Measurements from ENCODE around the gene SEPTIN3. TPM values are rescaled to one million over a fixed set of nuclear protein-coding genes. Genes with fewer than 3 reads are reported as not detected.

The SEPTIN3 gene
- total and polyA plus RNA-seq, 9 donors: 0.67 to 2.0 (median 0.89) TPM

DNA sequence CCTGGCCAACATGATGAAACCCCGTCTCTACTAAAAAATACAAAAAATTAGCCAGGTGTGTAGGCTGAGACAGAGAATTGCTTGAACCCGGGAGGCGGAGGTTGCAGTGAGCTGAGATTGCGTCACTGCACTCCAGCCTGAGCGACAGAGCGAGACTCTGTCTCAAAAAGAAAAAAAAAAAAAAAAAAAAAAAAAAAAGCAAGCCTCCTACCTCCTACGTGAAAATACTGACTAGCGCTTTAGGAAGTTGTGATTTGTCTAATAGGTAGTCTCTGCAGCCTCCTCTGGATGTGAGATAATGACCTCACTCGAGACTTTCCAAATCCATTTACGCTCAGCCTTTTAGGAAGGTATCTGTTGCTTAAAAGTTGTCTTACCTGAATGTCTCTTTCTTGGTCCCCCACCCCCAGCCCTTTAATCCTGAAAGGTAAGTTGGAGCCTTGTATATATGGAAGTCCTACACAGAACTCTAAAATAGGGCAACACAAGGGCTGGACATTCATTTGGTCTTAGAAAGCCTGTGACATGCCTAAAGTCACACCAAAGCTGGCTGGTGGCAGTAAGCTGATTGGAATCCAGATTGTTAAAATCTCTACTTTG lies 5.5 kb downstream of the SEPTIN3 start:
- Histone ChIP-seq H3K4me1 (ENCODE audit: control insufficient read depth, insufficient read depth, low read length) (peaks cover 9% of the 10 kb centered on the region), H3K27me3 (ENCODE audit: control insufficient read depth, insufficient read depth, low read length) (peaks cover 56% of the 10 kb centered on the region), H3K9me3 (replicated peaks; ENCODE audit: control insufficient read depth, low read depth, low read length) (no peaks in the 10 kb centered on the region), H3K36me3 (ENCODE audit: control insufficient read depth, insufficient read depth, low read length) (no peaks in the 10 kb centered on the region), H3K27ac (ENCODE audit: low read length) (no peak overlapping the region), H3K4me3 (ENCODE audit: low read length) (no peak overlapping the region)
- WGBS (ENCODE audit: insufficient coverage): no CpG with 5 or more reads among the region's 10 CpGs
- no peak for DNase-seq

- DNase-seq: no peak
- WGBS (ENCODE audit: insufficient coverage): 61% methylated on average over 11 of the region's 12 CpGs
- H3K27me3 ChIP-seq (ENCODE audit: control insufficient read depth, insufficient read depth, low read length): peaks cover 57% of the 10 kb centered on the region
- H3K36me3 ChIP-seq (ENCODE audit: control insufficient read depth, insufficient read depth, low read length): no peaks in the 10 kb centered on the region
- H3K4me3 ChIP-seq (ENCODE audit: low read length): no peak overlapping the region
- no peaks in the 10 kb centered on the region for H3K9me3 ChIP-seq (replicated peaks; ENCODE audit: control insufficient read depth, low read depth, low read length)
- no peak overlapping the region for H3K27ac ChIP-seq (ENCODE audit: low read length)
- H3K4me1 ChIP-seq (ENCODE audit: control insufficient read depth, insufficient read depth, low read length): peaks cover 9% of the 10 kb centered on the region
These were observed 6.2 kb downstream of the SEPTIN3 start for GRCh38 chr22:41975299-41976069.

DNA sequence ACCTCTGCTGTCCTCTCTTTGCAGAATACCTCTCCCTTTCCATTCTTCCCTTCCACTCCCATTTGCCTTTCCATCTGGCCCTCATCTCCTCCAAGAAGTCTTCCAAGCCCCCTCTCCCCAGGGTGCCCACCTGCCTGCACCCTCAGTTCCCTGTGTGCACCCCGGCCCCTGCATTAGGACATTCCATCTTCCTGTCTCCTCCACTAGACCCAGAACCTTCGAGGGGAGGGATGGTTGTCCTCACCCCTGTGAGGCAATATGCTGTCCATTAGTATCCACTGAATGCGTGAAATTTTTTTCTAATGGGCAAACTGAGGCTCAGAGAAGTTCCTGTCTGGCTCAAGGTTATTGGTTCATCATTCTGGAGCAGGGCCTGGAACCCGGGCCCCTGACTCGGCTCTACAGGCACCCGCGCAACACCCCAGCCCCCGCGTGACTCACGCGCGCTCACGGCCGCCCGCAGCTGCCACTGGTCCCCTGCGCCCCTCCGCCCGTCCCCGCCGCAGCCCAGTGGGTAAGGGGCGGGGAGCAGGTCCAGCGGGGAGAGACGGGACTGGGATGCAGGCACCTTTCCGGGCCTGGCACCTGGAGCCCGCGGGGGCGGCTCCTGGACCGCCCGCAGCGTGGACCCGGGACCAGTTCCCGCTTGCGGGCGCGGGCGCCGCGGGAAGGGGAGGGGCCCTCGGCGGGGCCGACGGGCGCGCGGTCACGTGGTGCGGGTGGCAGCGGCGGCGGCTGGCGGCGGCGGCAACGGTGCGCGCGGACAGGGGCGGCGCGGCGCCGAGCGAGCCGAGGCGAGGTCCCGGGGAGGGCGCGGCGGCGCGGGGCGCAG lies 7.0 kb downstream of the SEPTIN3 start:
- Histone ChIP-seq H3K36me3 (ENCODE audit: control insufficient read depth, insufficient read depth, low read length) (no peaks in the 10 kb centered on the region), H3K27me3 (ENCODE audit: control insufficient read depth, insufficient read depth, low read length) (peaks cover 59% of the 10 kb centered on the region), H3K9me3 (replicated peaks; ENCODE audit: control insufficient read depth, low read depth, low read length) (no peaks in the 10 kb centered on the region), H3K4me1 (ENCODE audit: control insufficient read depth, insufficient read depth, low read length) (peaks cover 9% of the 10 kb centered on the region), H3K4me3 (ENCODE audit: low read length) (peak overlapping the region; percentile 33), H3K27ac (ENCODE audit: low read length) (no peak overlapping the region)
- peak; percentile 24 for DNase-seq
- under 1% methylated on average over 63 of the region's 72 CpGs for WGBS (ENCODE audit: insufficient coverage)

GRCh38 chr22:41976961-41977566 lies 7.8 kb downstream of the SEPTIN3 start:
- Histone ChIP-seq H3K4me1 (ENCODE audit: control insufficient read depth, insufficient read depth, low read length) (peaks cover 9% of the 10 kb centered on the region), H3K36me3 (ENCODE audit: control insufficient read depth, insufficient read depth, low read length) (no peaks in the 10 kb centered on the region), H3K27me3 (ENCODE audit: control insufficient read depth, insufficient read depth, low read length) (peaks cover 57% of the 10 kb centered on the region), H3K9me3 (replicated peaks; ENCODE audit: control insufficient read depth, low read depth, low read length) (no peaks in the 10 kb centered on the region), H3K27ac (ENCODE audit: low read length) (no peak overlapping the region), H3K4me3 (ENCODE audit: low read length) (peak overlapping the region; percentile 24)
- DNase-seq: no peak
- 2% methylated on average over 30 of the region's 46 CpGs for WGBS (ENCODE audit: insufficient coverage)

DNA sequence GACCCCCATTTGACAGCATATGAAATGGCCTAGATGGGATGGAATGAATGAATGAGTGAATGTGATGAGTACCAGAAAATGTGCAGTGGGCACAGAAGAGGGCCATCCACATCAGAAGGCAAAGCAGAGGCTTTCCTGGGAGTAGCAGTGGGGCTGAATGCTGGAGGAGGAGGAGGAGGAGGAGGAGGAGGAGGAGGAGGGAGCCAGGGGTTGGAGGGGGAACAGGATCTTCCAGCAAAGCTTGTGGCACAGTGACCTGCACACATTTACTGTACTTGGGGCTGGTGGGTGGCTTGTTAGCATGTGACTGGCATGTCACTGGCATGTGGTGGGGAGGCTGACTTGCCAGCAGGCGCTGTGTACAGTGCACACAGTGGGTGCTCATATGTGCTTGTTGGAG lies 9.5 kb downstream of the SEPTIN3 start:
- Histone ChIP-seq H3K36me3 (ENCODE audit: control insufficient read depth, insufficient read depth, low read length) (no peaks in the 10 kb centered on the region), H3K9me3 (replicated peaks; ENCODE audit: control insufficient read depth, low read depth, low read length) (no peaks in the 10 kb centered on the region), H3K4me1 (ENCODE audit: control insufficient read depth, insufficient read depth, low read length) (peaks cover 9% of the 10 kb centered on the region), H3K27ac (ENCODE audit: low read length) (no peak overlapping the region), H3K27me3 (ENCODE audit: control insufficient read depth, insufficient read depth, low read length) (peaks cover 46% of the 10 kb centered on the region), H3K4me3 (ENCODE audit: low read length) (no peak overlapping the region)
- WGBS (ENCODE audit: insufficient coverage): 100% methylated on average over 1 of the region's 1 CpG
- DNase-seq: no peak

GRCh38 chr22:41979423-41980250 lies 10.4 kb downstream of the SEPTIN3 start:
- no peaks in the 10 kb centered on the region for H3K9me3 ChIP-seq (replicated peaks; ENCODE audit: control insufficient read depth, low read depth, low read length)
- H3K4me3 ChIP-seq (ENCODE audit: low read length): no peak overlapping the region
- 67% methylated on average over 7 of the region's 9 CpGs for WGBS (ENCODE audit: insufficient coverage)
- H3K27me3 ChIP-seq (ENCODE audit: control insufficient read depth, insufficient read depth, low read length): peaks cover 42% of the 10 kb centered on the region
- H3K27ac ChIP-seq (ENCODE audit: low read length): no peak overlapping the region
- peaks cover 9% of the 10 kb centered on the region for H3K4me1 ChIP-seq (ENCODE audit: control insufficient read depth, insufficient read depth, low read length)
- no peaks in the 10 kb centered on the region for H3K36me3 ChIP-seq (ENCODE audit: control insufficient read depth, insufficient read depth, low read length)
- DNase-seq: no peak

GRCh38 chr22:41982865-41983264 lies 13.6 kb downstream of the SEPTIN3 start:
- peaks cover 14% of the 10 kb centered on the region for H3K27me3 ChIP-seq (ENCODE audit: control insufficient read depth, insufficient read depth, low read length)

DNA sequence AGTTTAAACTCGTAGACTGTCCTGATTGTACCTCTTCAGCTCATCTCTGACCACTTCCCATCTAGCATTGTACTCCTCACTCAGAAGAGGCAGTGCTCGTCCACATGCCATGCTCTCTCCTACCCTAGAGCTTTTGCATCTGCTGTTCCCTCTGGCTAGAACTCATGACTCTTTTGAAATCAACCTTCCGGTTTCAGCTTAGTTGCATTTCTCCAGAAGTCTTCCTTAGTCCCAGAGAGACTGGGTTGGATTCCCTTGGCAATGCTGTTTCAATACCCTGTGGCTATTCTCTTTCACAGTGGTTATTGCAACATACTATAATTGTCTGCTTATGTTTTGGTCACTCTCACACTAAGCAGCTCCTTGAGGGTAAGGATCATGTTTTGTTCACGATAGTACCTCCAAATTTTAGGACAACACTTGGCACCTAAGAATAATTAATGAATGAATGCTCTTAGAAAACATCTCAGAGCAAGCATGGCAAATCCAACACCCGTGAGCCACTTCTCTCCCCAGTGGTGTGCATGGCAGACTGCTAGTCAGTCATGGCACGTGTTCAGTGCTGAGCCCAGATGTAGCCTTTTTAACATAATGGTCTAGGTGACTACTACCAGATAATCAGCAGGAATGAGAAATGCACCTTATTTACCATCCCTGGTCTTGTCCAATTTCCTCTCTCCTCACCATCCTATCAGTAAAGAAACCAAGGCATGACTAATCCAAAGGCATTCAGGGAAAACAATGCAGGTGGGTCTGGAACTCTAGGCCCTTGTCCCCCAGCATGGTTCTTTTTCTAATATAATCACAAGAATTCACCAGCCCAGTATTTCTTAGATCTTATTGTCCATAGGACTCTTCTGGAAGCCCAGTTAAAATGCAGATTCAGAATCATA lies 14.5 kb downstream of the SEPTIN3 start:
- Histone ChIP-seq H3K27ac (ENCODE audit: low read length) (no peak overlapping the region), H3K4me1 (ENCODE audit: control insufficient read depth, insufficient read depth, low read length) (no peaks in the 10 kb centered on the region), H3K9me3 (replicated peaks; ENCODE audit: control insufficient read depth, low read depth, low read length) (no peaks in the 10 kb centered on the region), H3K36me3 (ENCODE audit: control insufficient read depth, insufficient read depth, low read length) (no peaks in the 10 kb centered on the region), H3K27me3 (ENCODE audit: control insufficient read depth, insufficient read depth, low read length) (peaks cover 6% of the 10 kb centered on the region), H3K4me3 (ENCODE audit: low read length) (no peak overlapping the region)
- WGBS (ENCODE audit: insufficient coverage): 62% methylated on average over 2 of the region's 6 CpGs
- no peak for DNase-seq

More at GRCh38 chr22:41982865-41983264, 13.6 kb downstream of the SEPTIN3 start:
- H3K9me3 ChIP-seq (replicated peaks; ENCODE audit: control insufficient read depth, low read depth, low read length): no peaks in the 10 kb centered on the region
- DNase-seq: no peak
- H3K4me1 ChIP-seq (ENCODE audit: control insufficient read depth, insufficient read depth, low read length): no peaks in the 10 kb centered on the region
- no peak overlapping the region for H3K4me3 ChIP-seq (ENCODE audit: low read length)
- no peak overlapping the region for H3K27ac ChIP-seq (ENCODE audit: low read length)
- no peaks in the 10 kb centered on the region for H3K36me3 ChIP-seq (ENCODE audit: control insufficient read depth, insufficient read depth, low read length)
- 70% methylated on average over 5 of the region's 5 CpGs for WGBS (ENCODE audit: insufficient coverage)

DNA sequence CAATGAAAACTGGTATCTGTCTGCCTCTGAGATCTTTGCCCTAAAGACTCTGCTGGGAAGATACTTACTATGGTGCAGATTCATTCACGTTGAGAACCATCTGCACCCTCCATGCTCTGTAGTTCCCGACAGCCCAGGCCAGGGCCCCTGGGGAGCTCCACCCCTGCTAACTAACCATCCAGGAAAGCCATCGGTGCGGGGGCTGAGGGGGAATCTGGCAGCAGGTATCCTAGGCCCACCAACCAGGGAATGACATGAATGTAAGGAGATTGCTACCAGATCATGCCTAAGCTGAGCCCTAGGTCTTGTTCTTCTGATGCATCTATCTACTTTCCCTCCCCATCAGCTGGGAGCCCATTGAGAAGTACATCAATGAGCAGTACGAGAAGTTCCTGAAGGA lies 18.0 kb downstream of the SEPTIN3 start:
- 100% methylated on average over 1 of the region's 5 CpGs for WGBS (ENCODE audit: insufficient coverage)

More for the DNA sequence above, 18.0 kb downstream of the SEPTIN3 start:
- H3K4me3 ChIP-seq (ENCODE audit: low read length): no peak overlapping the region
- H3K36me3 ChIP-seq (ENCODE audit: control insufficient read depth, insufficient read depth, low read length): no peaks in the 10 kb centered on the region
- DNase-seq: no peak
- no peak overlapping the region for H3K27ac ChIP-seq (ENCODE audit: low read length)
- no peaks in the 10 kb centered on the region for H3K4me1 ChIP-seq (ENCODE audit: control insufficient read depth, insufficient read depth, low read length)
- no peaks in the 10 kb centered on the region for H3K27me3 ChIP-seq (ENCODE audit: control insufficient read depth, insufficient read depth, low read length)
- no peaks in the 10 kb centered on the region for H3K9me3 ChIP-seq (replicated peaks; ENCODE audit: control insufficient read depth, low read depth, low read length)

Measured in muscle of leg (tissue), 11 donors.